ENCODE data around the gene ESRRG.

DNA sequence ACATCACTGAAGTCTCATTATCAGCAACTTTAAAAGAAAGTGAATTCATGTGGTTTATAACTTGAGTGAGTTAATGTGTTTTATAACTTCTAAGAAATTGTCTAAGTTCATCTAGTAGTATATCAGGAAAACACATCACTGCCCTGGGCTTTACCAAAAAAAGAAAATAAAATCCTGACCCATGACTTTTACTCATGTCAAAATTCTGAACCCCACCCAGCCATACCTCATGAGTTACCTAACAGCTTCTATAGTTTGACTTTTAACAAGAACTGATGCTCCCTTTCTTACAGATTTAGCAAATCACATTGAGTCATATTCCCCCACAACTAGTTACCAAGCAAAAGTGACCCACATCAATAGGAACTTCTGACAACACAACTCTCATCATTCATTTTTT is 57.4 kb downstream of the ESRRG start:
- TF ChIP-seq GATA2 (IDR thresholded peaks at IDR 0.05; ENCODE audit: low read depth, low read length): no peak
- TF ChIP-seq GATA3 (IDR thresholded peaks at IDR 0.05; ENCODE audit: low read depth, low read length): no peak

Measured in SH-SY5Y (cell line).